HL-60 (cell line): ENCODE data around the gene GNB1.

Experiments
- DNase-seq, 2 experiments: peaks; one replicate each; pipeline ENCODE4 v3.0.0-alpha.2; 2010 to 2020; ENCODE audit warnings: low read depth in 1 of 2, low spot score in 1 of 2
- H3K27ac ChIP-seq: fragments of 250-450 bp; sonication (Bioruptor Pico); replicated peaks from 2 replicates; pipeline ENCODE4 v1.5.1; 2020; ENCODE audit warnings: mild to moderate bottlenecking, moderate library complexity
- H3K27me3 ChIP-seq: fragments of 250-450 bp; sonication (Bioruptor Pico); 2 replicates; pipeline ENCODE4 v1.5.1; 2021; ENCODE audit warnings: mild to moderate bottlenecking, moderate library complexity; ENCODE audit not compliant: insufficient read depth, poor library complexity, severe bottlenecking
- H3K4me3 ChIP-seq: replicated peaks from 2 replicates; pipeline ENCODE4 v1.5.1; 2011; ENCODE audit warnings: mild to moderate bottlenecking, control low read depth, low read length; ENCODE audit not compliant: insufficient read depth
- CTCF ChIP-seq: IDR thresholded peaks from one replicate; pipeline ENCODE4 v1.5.1; 2011; ENCODE audit warnings: low read length, control low read depth, inconsistent platforms; ENCODE audit not compliant: insufficient read depth
- GABPA ChIP-seq: IDR thresholded peaks from 2 replicates; pipeline ENCODE4 v1.6.1; 2012; ENCODE audit warnings: low read depth
- POLR2AphosphoS5 ChIP-seq: IDR thresholded peaks from 2 replicates; pipeline ENCODE4 v1.6.1; 2012; ENCODE audit warnings: low read depth
- REST ChIP-seq: IDR thresholded peaks from 2 replicates; pipeline ENCODE4 v1.6.1; 2012; ENCODE audit warnings: low read depth; ENCODE audit not compliant: insufficient replicate concordance
- SPI1 ChIP-seq: IDR thresholded peaks from 2 replicates; pipeline ENCODE4 v1.6.1; 2012; ENCODE audit warnings: low read depth, mild to moderate bottlenecking, borderline replicate concordance

The GNB1 gene

GRCh38 chr1:1832166-1832565 is 58.7 kb downstream of the GNB1 start:
- no peak overlapping the region for H3K4me3 ChIP-seq
- no peak for TF ChIP-seq POLR2AphosphoS5
- no peak for TF ChIP-seq CTCF
- no peak for TF ChIP-seq GABPA
- no peak for DNase-seq
- no peaks in the 10 kb centered on the region for H3K27me3 ChIP-seq
- no peak overlapping the region for H3K27ac ChIP-seq

- no peak overlapping the region for H3K27ac ChIP-seq
- no peak overlapping the region for H3K4me3 ChIP-seq
- no peaks in the 10 kb centered on the region for H3K27me3 ChIP-seq
- no peak for TF ChIP-seq POLR2AphosphoS5
- TF ChIP-seq CTCF: no peak
- no peak for TF ChIP-seq SPI1
- TF ChIP-seq GABPA: no peak
- no peak for TF ChIP-seq REST
- DNase-seq: no peak
Observed at GRCh38 chr1:1827089-1827848, 63.6 kb downstream of the GNB1 start.

GRCh38 chr1:1826356-1827088 is 64.4 kb downstream of the GNB1 start:
- H3K27me3 ChIP-seq: no peaks in the 10 kb centered on the region
- H3K4me3 ChIP-seq: no peak overlapping the region
- no peak for TF ChIP-seq CTCF
- TF ChIP-seq GABPA: no peak
- no peak for TF ChIP-seq POLR2AphosphoS5
- TF ChIP-seq SPI1: no peak
- no peak for TF ChIP-seq REST
- H3K27ac ChIP-seq: no peak overlapping the region
- DNase-seq: no peak
